ENCODE results near the gene WNT1. TPM values are rescaled to one million over a fixed set of nuclear protein-coding genes. Genes with fewer than 3 reads are reported as not detected.

Gene WNT1
- polyA plus RNA-seq, 3 donors = not detected

GRCh38 chr12:48957141-48958048, 20.7 kb upstream of the WNT1 start, which contains the start of gene ARF3:
Gene ARF3 (minus strand): TSS chr12:48957487. CDS start chr12:48941095, 16,392 bp downstream.
- DNase-seq (ENCODE audit: extremely low read depth in 1 of 11, low read depth in 9 of 11, low spot score in 4 of 11) = peak; percentile 81 to 95 (median 93)

DNA sequence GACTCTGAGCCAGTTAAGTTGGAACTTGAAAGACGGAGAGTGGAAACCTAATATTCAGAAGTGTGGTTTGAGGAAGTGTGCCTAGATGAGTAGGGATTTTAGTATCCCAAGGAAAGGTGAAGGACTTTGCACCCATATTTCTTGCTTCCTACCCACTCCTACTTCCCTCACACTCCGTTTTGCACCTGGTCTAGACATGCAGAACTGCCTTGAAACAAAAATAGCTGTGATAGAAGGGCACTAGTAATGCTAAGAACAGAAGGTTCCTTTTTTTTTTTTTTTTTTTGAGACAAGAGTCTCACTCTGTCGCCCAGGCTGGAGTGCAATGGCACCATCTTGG, 20.1 kb upstream of the WNT1 start:
- DNase-seq (ENCODE audit: extremely low read depth in 1 of 11, low read depth in 9 of 11, low spot score in 4 of 11) = no peak

- no peak for DNase-seq (ENCODE audit: extremely low read depth in 1 of 11, low read depth in 9 of 11, low spot score in 4 of 11)
Measured at GRCh38 chr12:48960834-48961233, 17.3 kb upstream of the WNT1 start.

GRCh38 chr12:48961331-48961730, 16.8 kb upstream of the WNT1 start:
- DNase-seq (ENCODE audit: extremely low read depth in 1 of 11, low read depth in 9 of 11, low spot score in 4 of 11) = no peak

GRCh38 chr12:48961801-48962200, 16.3 kb upstream of the WNT1 start:
- no peak for DNase-seq (ENCODE audit: extremely low read depth in 1 of 11, low read depth in 9 of 11, low spot score in 4 of 11)

- no peak for DNase-seq (ENCODE audit: extremely low read depth in 1 of 11, low read depth in 9 of 11, low spot score in 4 of 11)
Measured at GRCh38 chr12:48965298-48965838, 12.8 kb upstream of the WNT1 start.

- no peak for DNase-seq (ENCODE audit: extremely low read depth in 1 of 11, low read depth in 9 of 11, low spot score in 4 of 11)
Measured at GRCh38 chr12:48966177-48966895, 11.8 kb upstream of the WNT1 start.

- no peak for DNase-seq (ENCODE audit: extremely low read depth in 1 of 11, low read depth in 9 of 11, low spot score in 4 of 11)
Measured at GRCh38 chr12:48967991-48968390, 10.1 kb upstream of the WNT1 start.

GRCh38 chr12:48968467-48968866, 9.7 kb upstream of the WNT1 start:
- no peak for DNase-seq (ENCODE audit: extremely low read depth in 1 of 11, low read depth in 9 of 11, low spot score in 4 of 11)

- no peak for DNase-seq (ENCODE audit: extremely low read depth in 1 of 11, low read depth in 9 of 11, low spot score in 4 of 11)
Measured at GRCh38 chr12:48969160-48969771, 8.9 kb upstream of the WNT1 start.

DNA sequence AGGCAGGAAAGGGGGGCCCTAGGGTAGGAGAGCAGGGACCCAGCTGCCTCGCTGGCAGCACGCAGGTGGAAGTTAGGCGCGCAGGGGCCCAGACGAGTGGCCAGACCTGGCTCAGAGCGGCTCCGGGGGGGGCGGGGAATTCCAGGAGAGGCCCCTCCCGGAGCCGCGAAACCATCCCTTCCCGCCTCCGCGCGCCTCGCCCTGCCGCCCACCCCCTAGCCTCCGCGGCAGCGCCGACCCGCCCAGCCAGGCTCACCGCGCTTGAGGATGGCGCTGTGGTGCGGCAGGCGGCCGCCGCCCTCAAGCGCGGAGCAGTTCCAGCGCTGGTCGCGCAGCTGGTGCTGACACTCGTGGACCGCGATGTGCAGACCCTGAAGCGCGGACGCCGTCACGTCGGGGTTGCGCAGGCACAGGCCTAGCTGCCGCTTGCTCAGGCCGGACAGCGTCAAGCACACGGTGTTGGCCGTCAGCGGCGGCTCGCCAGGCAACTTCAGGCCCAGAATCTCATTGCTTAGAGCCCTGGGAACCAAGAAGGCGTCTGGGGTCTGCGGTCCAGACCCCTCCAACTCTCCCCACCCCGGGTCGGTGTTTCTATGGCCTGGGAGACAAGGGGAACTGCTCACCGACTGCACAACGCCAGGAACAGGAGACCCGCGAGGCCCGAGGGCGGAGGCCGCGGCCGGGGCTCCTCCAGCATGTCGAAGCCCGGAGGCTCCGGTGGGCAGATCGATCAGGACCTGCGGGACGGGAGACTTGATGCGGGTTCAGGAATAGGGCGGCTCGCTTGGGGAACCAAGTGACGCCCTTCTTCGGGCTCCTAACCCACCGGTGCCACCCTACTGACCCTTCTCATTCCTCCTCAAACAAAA, 8.1 kb upstream of the WNT1 start:
- DNase-seq (ENCODE audit: extremely low read depth in 1 of 11, low read depth in 9 of 11, low spot score in 4 of 11) = no peak

DNA sequence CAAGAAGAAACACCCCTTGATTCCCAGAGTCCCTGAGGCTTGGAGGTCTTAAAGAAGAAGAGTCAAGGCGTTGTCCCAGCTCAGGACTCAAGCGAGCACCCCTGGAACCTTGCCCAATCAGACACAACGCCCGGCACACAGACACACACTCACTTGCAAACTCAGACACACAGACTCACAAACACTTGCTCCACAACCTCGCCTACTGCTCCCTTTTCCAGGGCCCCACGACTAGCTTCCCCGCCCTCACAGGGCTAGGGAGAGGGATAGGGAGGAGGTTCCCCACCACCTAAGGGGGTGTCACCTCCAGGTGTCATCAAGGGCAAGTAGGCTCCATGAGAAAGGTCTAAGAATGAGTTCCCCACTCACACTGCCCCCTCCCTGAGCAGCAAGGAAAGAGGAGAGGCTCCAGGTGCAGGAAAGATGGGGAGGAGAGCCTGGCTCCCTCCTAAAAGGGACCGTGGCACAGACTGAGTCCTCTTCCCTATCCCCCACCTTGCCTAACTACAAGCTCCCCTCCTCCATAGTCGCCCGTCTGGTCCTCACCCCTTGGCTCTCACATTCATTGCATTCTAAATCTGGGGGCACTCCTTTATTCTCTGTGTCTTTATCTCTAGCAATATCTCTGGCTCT, 7.3 kb upstream of the WNT1 start:
- no peak for DNase-seq (ENCODE audit: extremely low read depth in 1 of 11, low read depth in 9 of 11, low spot score in 4 of 11)

DNA sequence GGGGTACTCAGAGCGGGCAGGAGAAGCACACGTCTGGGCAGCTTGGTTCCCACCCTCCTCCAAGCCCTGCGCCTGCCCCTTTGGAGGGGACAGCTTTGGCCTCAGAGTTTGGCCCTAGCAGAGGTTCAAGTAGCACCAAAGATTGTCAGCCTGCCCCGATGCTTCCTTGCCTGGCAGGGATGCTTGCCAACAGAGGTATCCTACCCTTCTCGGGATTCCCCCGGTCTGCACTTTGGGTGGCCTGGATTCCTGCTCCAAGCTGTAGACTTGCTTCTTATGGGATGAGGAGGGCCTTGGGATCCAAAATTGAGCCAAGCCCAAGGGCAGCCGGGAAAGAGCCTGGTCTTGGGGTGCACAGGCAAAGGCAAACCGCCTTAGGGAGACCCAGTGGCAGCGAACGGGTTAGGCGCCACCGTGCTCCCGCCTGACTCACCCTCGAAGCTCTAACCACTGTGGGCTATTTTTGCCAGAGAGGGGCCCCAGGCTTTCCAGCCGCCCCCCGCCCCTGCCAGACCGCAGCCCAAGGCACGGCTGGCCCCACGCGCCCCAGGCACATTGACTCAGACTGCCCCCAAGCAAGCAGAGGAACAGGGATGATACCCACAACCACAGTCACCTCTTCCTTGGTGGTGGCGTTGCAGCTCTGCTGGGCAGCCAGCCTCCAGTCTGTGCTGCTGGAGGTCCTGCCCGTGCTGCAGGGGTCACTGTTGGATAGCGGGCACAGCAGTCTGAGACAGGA, 5.7 kb upstream of the WNT1 start:
- DNase-seq (ENCODE audit: extremely low read depth in 1 of 11, low read depth in 9 of 11, low spot score in 4 of 11) = no peak

DNA sequence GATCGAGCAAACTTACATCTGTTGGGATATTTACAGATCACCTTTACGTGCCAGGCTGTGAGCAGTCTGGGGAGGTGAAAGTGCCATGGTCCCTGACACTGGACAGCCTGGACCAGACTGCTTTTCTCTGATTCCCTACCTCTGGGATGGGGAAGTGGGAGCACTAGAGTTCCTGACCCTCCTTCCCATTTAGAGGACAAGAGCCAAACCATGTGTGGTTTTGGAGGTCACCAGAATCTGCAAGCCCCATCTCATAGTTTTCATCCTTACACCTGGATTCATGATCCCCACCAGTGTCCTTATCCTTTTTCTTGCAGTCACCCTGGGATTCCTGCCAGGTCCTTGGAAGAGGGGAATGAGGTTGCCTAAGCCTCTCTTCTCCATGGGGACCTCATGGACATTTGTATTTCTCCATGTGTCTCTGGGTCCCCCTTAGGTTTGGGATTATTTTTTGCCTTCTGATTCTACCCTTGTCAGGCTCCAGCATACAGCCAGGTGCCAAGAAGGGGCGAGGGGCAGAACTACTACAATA, 5.1 kb upstream of the WNT1 start:
- DNase-seq (ENCODE audit: extremely low read depth in 1 of 11, low read depth in 9 of 11, low spot score in 4 of 11) = no peak

- DNase-seq (ENCODE audit: extremely low read depth in 1 of 11, low read depth in 9 of 11, low spot score in 4 of 11) = no peak
Measured at GRCh38 chr12:48973531-48973930, 4.6 kb upstream of the WNT1 start.

GRCh38 chr12:48973941-48974673, 4.0 kb upstream of the WNT1 start:
- no peak for DNase-seq (ENCODE audit: extremely low read depth in 1 of 11, low read depth in 9 of 11, low spot score in 4 of 11)

Data from renal cortex interstitium (tissue), 11 donors.